ENCODE results near the gene VSTM2L. TPM values are rescaled to one million over a fixed set of nuclear protein-coding genes. Genes with fewer than 3 reads are reported as not detected.

VSTM2L gene
- total and polyA plus RNA-seq, 9 of the 15 experiments (the other 6 are each of a cell fraction or from before 2014, with no cell fraction given), result not detected

DNA sequence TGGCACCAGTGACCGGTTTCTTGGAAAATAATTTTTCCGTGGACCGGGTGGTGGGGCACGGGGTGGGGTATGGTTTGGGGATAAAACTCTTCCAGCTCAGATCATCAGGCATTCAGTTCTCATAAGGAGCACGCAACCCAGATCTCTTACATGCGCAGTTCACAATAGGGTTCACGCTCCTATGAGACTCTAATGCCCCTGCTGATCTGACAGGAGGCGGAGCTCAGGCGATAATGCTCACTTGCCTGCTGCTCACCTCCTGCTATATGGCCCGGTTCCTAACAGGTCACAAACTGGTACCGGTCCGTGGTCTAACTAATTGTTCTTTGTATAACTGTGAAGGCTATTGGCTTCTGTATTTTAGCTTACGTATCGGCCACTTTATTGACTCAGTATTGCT, 51.7 kb downstream of the VSTM2L start:
- H3K36me3 ChIP-seq (ENCODE audit: control insufficient read depth, insufficient read depth, low read length), result no peaks in the 10 kb centered on the region
- H3K4me3 ChIP-seq, result no peak overlapping the region
- no peak overlapping the region for H3K4me2 ChIP-seq (ENCODE audit: insufficient read depth, low read length)
- H2AFZ ChIP-seq (ENCODE audit: low read depth, low read length), result no peak overlapping the region
- 14% methylated on average over 14 of the region's 14 CpGs for WGBS (ENCODE audit: insufficient coverage, low coverage, missing lambda C conversion rate)
- POLR2A ChIA-PET, result interaction anchor here (1.0 kb wide), 1 partner anchor 27 kb away, joined by 4 read pairs; no protein-coding TSS in a partner anchor
- ATAC-seq, result no peak
- H4K20me1 ChIP-seq (replicated peaks; ENCODE audit: control insufficient read depth, insufficient read depth, low read length), result no peaks in the 10 kb centered on the region
- CTCF ChIA-PET (ENCODE audit: low intra/inter-chr PET ratio), result no interaction called here
- no peak for FAIRE-seq
- in situ Hi-C loops (cut with MboI) (no loop called here), intact Hi-C loops (cut with micrococcal nuclease) (no loop called here)
- no peak for DNase-seq (ENCODE audit: extremely low read depth in 1 of 4, low spot score in 3 of 4)
- no peaks in the 10 kb centered on the region for H3K79me2 ChIP-seq (ENCODE audit: control insufficient read depth, insufficient read depth, low read length)
- H3K9me1 ChIP-seq (ENCODE audit: control insufficient read depth, insufficient read depth, low read length), result no peaks in the 10 kb centered on the region
- no TSS peak for BruUV-seq (replicated peaks)
- no peaks in the 10 kb centered on the region for H3K9me3 ChIP-seq (replicated peaks; ENCODE audit: control insufficient read depth, insufficient read depth, low read depth, low read length)
- H3K27ac ChIP-seq (ENCODE audit: extremely low read depth, low read depth, low read length), result no peak overlapping the region
- peaks cover 16 to 25% of the 10 kb centered on the region in 2 experiments for H3K27me3 ChIP-seq (ENCODE audit: control insufficient read depth in 2 of 2, insufficient read depth in 2 of 2, low read length in 2 of 2)
- H3K9ac ChIP-seq (ENCODE audit: insufficient read depth in 1 of 2, low read depth in 2 of 2, low read length in 2 of 2), result no peak overlapping the region
- peaks cover 0 to 9% of the 10 kb centered on the region in 2 experiments; a peak in 3 of 5 replicates for H3K4me1 ChIP-seq (replicated peaks in 1 of 2; ENCODE audit: control insufficient read depth in 2 of 2, insufficient read depth in 2 of 2, low read length in 2 of 2)
- TF ChIP-seq ZNF586 (CRISPR knock-in tag; conservative IDR thresholded peaks at IDR 0.05), result no peak
- no peak for TF ChIP-seq NFATC3 (IDR thresholded peaks at IDR 0.05)
- TF ChIP-seq ZNF707 (CRISPR knock-in tag; conservative IDR thresholded peaks at IDR 0.05), result no peak
- no peak for TF ChIP-seq ASH1L (IDR thresholded peaks at IDR 0.05; ENCODE audit: borderline replicate concordance, low read depth, partially characterized antibody)
- TF ChIP-seq, protein P1, sequence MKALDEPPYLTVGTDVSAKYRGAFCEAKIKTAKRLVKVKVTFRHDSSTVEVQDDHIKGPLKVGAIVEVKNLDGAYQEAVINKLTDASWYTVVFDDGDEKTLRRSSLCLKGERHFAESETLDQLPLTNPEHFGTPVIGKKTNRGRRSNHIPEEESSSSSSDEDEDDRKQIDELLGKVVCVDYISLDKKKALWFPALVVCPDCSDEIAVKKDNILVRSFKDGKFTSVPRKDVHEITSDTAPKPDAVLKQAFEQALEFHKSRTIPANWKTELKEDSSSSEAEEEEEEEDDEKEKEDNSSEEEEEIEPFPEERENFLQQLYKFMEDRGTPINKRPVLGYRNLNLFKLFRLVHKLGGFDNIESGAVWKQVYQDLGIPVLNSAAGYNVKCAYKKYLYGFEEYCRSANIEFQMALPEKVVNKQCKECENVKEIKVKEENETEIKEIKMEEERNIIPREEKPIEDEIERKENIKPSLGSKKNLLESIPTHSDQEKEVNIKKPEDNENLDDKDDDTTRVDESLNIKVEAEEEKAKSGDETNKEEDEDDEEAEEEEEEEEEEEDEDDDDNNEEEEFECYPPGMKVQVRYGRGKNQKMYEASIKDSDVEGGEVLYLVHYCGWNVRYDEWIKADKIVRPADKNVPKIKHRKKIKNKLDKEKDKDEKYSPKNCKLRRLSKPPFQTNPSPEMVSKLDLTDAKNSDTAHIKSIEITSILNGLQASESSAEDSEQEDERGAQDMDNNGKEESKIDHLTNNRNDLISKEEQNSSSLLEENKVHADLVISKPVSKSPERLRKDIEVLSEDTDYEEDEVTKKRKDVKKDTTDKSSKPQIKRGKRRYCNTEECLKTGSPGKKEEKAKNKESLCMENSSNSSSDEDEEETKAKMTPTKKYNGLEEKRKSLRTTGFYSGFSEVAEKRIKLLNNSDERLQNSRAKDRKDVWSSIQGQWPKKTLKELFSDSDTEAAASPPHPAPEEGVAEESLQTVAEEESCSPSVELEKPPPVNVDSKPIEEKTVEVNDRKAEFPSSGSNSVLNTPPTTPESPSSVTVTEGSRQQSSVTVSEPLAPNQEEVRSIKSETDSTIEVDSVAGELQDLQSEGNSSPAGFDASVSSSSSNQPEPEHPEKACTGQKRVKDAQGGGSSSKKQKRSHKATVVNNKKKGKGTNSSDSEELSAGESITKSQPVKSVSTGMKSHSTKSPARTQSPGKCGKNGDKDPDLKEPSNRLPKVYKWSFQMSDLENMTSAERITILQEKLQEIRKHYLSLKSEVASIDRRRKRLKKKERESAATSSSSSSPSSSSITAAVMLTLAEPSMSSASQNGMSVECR (CRISPR knock-in tag; IDR thresholded peaks at IDR 0.05), result no peak
- TF ChIP-seq, protein P2, sequence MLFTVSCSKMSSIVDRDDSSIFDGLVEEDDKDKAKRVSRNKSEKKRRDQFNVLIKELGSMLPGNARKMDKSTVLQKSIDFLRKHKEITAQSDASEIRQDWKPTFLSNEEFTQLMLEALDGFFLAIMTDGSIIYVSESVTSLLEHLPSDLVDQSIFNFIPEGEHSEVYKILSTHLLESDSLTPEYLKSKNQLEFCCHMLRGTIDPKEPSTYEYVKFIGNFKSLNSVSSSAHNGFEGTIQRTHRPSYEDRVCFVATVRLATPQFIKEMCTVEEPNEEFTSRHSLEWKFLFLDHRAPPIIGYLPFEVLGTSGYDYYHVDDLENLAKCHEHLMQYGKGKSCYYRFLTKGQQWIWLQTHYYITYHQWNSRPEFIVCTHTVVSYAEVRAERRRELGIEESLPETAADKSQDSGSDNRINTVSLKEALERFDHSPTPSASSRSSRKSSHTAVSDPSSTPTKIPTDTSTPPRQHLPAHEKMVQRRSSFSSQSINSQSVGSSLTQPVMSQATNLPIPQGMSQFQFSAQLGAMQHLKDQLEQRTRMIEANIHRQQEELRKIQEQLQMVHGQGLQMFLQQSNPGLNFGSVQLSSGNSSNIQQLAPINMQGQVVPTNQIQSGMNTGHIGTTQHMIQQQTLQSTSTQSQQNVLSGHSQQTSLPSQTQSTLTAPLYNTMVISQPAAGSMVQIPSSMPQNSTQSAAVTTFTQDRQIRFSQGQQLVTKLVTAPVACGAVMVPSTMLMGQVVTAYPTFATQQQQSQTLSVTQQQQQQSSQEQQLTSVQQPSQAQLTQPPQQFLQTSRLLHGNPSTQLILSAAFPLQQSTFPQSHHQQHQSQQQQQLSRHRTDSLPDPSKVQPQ (CRISPR knock-in tag; IDR thresholded peaks at IDR 0.05; ENCODE audit: borderline replicate concordance), result no peak
- no peak for TF ChIP-seq JUNB (CRISPR knock-in tag; conservative IDR thresholded peaks at IDR 0.05)
- no peak for TF ChIP-seq HMGN3 (IDR thresholded peaks at IDR 0.05; ENCODE audit: borderline replicate concordance, extremely low read depth, insufficient read length, low read depth, low read length)
- no peak for TF ChIP-seq GABPB1 (CRISPR knock-in tag; IDR thresholded peaks at IDR 0.05)
- TF ChIP-seq ILF3 (IDR thresholded peaks at IDR 0.05; ENCODE audit: borderline replicate concordance), result no peak
- TF ChIP-seq, protein P3, sequence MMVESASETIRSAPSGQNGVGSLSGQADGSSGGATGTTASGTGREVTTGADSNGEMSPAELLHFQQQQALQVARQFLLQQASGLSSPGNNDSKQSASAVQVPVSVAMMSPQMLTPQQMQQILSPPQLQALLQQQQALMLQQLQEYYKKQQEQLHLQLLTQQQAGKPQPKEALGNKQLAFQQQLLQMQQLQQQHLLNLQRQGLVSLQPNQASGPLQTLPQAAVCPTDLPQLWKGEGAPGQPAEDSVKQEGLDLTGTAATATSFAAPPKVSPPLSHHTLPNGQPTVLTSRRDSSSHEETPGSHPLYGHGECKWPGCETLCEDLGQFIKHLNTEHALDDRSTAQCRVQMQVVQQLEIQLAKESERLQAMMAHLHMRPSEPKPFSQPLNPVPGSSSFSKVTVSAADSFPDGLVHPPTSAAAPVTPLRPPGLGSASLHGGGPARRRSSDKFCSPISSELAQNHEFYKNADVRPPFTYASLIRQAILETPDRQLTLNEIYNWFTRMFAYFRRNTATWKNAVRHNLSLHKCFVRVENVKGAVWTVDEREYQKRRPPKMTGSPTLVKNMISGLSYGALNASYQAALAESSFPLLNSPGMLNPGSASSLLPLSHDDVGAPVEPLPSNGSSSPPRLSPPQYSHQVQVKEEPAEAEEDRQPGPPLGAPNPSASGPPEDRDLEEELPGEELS (CRISPR knock-in tag; IDR thresholded peaks at IDR 0.05; ENCODE audit: borderline replicate concordance), result no peak

Measured in K562 (cell line).